Adrenal gland (tissue), 12 donors: Measurements from ENCODE around the gene BOK. TPM values are rescaled to one million over a fixed set of nuclear protein-coding genes. Genes with fewer than 3 reads are reported as not detected.

ENCODE experiments used
- DNase-seq, 7 donors: peaks; one replicate each; pipeline ENCODE4 v3.0.0-alpha.2; 2019 to 2020
- H3K27ac ChIP-seq, 5 donors: fragments of 200-600 bp; sonication (generic) in 4 of 5; 1 replicate in 3 of 5; 2 replicates in 2 of 5; pipeline versions ENCODE4 v1.5.1 to v1.8.0; 2016 to 2020; ENCODE audit warnings: mild to moderate bottlenecking in 1 of 5
- H3K27me3 ChIP-seq: fragments of 200-600 bp; 2 replicates; pipeline ENCODE4 v1.8.0; 2021
- H3K36me3 ChIP-seq, 2 donors: fragments of 200-600 bp; replicated peaks in 1 of 2; 1 replicate in 1 of 2; 2 replicates in 1 of 2; pipeline versions ENCODE4 v1.5.1 to v1.8.0; 2018 to 2022
- H3K4me1 ChIP-seq, 2 donors: fragments of 200-600 bp; replicated peaks in 1 of 2; 1 replicate in 1 of 2; 2 replicates in 1 of 2; pipeline versions ENCODE4 v1.5.1 to v1.8.0; 2018 to 2021
- H3K4me3 ChIP-seq, 4 donors: fragments of 200-600 bp; sonication (generic) in 3 of 4; one replicate each; pipeline ENCODE4 v1.5.1; 2016 to 2018
- H3K9me3 ChIP-seq, 3 donors: fragments of 200-600 bp; sonication (generic) in 1 of 3; replicated peaks in 1 of 3; 1 replicate in 2 of 3; 2 replicates in 1 of 3; pipeline versions ENCODE4 v1.5.1 to v1.8.0; 2016 to 2021
- POLR2A ChIP-seq, 2 donors: fragments of 450-650 bp; IDR thresholded peaks; one replicate each; pipeline ENCODE4 v1.6.1; 2017; ENCODE audit warnings: antibody characterized with exemption in 2 of 2, mild to moderate bottlenecking in 2 of 2, moderate library complexity in 1 of 2
- WGBS, 4 donors: extraction: QIAGEN DNeasy Blood & Tissue Kit in 2 of 4; methylation state at CpG; one replicate each; pipeline versions ENCODE4 v1.1.5 to v1.1.7; 2013 to 2017; 5-methylcytosine and 5-hydroxymethylcytosine counted together
- intact Hi-C, 2 donors: fragments of 100-400 bp; cut with DNase I; formaldehyde crosslinking; loops; one replicate each; pipeline versions ENCODE4 v1.14.1 to v1.15.0; 2022 to 2023
- polyA plus RNA-seq, 3 donors: library from polyadenylated mRNA; stranded (reverse); fragments of 200-250 nt in 2 of 3; fragments of 350-450 nt in 1 of 3; fragmentation: Illumina TruSeq in 1 of 3; extraction: RNeasy Lipid Tissue Mini Kit (QIAGEN cat#74804) in 1 of 3; gene quantifications; one replicate each; pipeline ENCODE4 v1.2.3, GENCODE V29; 2013 to 2014
- total RNA-seq, 9 donors: library from RNA; depleted of rRNA in 4 of 9; stranded (reverse); fragments of >200 nt in 4 of 9; fragments of 120-200 nt in 1 of 9; fragmentation: NEBNext Ultra II Directional in 1 of 9; extraction: Animal tissue kit (Norgen Biotek cat#: 25700) in 1 of 9; gene quantifications; one replicate each; pipeline versions ENCODE4 v1.1.0 to v1.2.4, GENCODE V29; 2013 to 2023
- TF ChIP-seq, protein P1 (sequence below), 6 experiments: fragments of 450-650 bp in 4 of 6; fragments of 200-600 bp in 2 of 6; sonication (generic) in 1 of 6; IDR thresholded peaks; 1 replicate in 5 of 6; 2 replicates in 1 of 6; pipeline versions ENCODE4 v1.5.1 to v1.8.0; 2016 to 2021; ENCODE audit warnings: antibody characterized with exemption in 6 of 6, mild to moderate bottlenecking in 2 of 6, moderate library complexity in 1 of 6
- donor health status: healthy with polysubstance abuse.
- donor health status: Bipolar disorder and iron deficiency.
- donor health status: DM: yes; HTN: yes; CAD: no.
- donor health status: DM: no; HTN: no; CAD: no.
- donor health status: DM: no; HTN: no; CAD: no.
- donor health status: DM: yes; HTN: yes; CAD: no.

The BOK gene
- total and polyA plus RNA-seq, 12 donors, result 2.9 to 41.7 (median 13.9) TPM

DNA sequence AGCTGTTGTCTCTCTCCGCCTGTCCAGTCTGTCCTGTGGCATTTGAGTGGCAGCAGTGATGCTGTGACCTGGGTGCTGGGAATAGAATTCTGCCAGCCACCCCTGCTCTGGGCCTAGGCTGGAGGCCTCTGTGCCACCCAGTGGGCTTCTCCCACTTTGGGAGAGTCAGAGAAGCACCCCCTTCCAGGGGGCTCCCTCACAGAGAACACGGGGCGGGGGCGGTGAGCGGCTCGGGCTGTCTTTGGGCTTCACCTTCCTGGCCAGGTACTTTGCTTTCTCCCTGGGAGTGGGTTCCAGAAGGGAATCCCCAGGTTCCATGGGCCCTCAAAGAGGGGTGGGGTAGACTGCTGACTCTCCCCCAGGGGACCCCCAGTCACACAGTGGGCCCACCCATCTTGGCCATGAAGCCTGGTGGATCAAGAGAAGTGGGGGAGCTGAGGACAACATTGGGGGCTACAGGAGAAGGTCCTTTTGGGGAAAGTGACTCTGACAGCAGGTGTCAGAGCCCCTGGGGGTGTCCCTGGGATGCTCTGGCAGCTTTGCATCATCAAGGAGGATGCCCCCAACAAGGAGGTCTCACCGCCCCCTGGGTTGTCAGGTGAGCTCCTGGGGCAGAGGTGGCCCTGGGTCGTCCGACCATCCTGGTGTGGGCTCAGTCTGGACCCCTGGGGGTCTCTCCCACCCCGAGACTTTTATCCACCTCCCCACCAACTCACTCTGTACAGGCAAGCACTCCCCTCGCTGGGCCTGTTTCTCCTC is 18.8 kb upstream of the BOK start:
- H3K27me3 ChIP-seq, result no peaks in the 10 kb centered on the region
- H3K36me3 ChIP-seq, result no peaks in the 10 kb centered on the region
- TF ChIP-seq, protein P1, sequence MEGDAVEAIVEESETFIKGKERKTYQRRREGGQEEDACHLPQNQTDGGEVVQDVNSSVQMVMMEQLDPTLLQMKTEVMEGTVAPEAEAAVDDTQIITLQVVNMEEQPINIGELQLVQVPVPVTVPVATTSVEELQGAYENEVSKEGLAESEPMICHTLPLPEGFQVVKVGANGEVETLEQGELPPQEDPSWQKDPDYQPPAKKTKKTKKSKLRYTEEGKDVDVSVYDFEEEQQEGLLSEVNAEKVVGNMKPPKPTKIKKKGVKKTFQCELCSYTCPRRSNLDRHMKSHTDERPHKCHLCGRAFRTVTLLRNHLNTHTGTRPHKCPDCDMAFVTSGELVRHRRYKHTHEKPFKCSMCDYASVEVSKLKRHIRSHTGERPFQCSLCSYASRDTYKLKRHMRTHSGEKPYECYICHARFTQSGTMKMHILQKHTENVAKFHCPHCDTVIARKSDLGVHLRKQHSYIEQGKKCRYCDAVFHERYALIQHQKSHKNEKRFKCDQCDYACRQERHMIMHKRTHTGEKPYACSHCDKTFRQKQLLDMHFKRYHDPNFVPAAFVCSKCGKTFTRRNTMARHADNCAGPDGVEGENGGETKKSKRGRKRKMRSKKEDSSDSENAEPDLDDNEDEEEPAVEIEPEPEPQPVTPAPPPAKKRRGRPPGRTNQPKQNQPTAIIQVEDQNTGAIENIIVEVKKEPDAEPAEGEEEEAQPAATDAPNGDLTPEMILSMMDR (IDR thresholded peaks at IDR 0.05), result no peak
- TF ChIP-seq POLR2A (IDR thresholded peaks at IDR 0.05), result no peak
- H3K27ac ChIP-seq, result peak overlapping the region in 1 of 5 donors; percentile 32
- intact Hi-C loops, result no loop called here
- no peaks in the 10 kb centered on the region for H3K9me3 ChIP-seq
- no peak for DNase-seq
- no peak overlapping the region for H3K4me3 ChIP-seq
- peaks cover 12 to 16% of the 10 kb centered on the region in 2 donors for H3K4me1 ChIP-seq
- 95 to 97% (median 97%) methylated on average over 4 to 11 of the region's 11 CpGs for WGBS, 4 donors

DNA sequence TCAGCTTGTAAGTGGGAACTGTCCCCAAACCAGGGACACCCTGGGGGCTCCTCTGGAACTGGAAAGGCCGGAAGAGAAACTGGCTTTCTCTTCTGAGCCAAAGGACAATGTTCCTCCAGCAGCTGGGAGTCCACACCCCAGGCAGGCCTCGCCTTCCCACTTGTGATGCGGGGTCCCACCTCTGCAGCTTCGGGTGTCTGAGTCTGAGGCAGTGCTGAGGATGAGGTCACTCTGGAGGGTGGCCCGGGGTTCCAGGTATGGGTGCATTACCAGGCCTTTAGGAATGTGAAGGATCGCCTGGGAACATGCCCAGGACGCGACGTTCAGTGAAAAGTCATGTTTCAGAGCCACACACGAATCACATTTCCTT is 18.2 kb upstream of the BOK start:
- no peaks in the 10 kb centered on the region for H3K36me3 ChIP-seq
- H3K4me3 ChIP-seq, result peak overlapping the region in 2 of 4 donors; percentile 3 to 58
- TF ChIP-seq, protein P1 (IDR thresholded peaks at IDR 0.05), result no peak
- no peak for TF ChIP-seq POLR2A (IDR thresholded peaks at IDR 0.05)
- no peaks in the 10 kb centered on the region for H3K27me3 ChIP-seq
- intact Hi-C loops, result no loop called here
- H3K27ac ChIP-seq, result peak overlapping the region in 1 of 5 donors; percentile 32
- H3K4me1 ChIP-seq, result peaks cover 12 to 16% of the 10 kb centered on the region in 2 donors
- WGBS, 4 donors, result 45 to 68% (median 59%) methylated on average over 2 to 10 of the region's 10 CpGs
- peak in 2 of 7 donors; percentile 19 to 58 for DNase-seq
- H3K9me3 ChIP-seq, result no peaks in the 10 kb centered on the region

DNA sequence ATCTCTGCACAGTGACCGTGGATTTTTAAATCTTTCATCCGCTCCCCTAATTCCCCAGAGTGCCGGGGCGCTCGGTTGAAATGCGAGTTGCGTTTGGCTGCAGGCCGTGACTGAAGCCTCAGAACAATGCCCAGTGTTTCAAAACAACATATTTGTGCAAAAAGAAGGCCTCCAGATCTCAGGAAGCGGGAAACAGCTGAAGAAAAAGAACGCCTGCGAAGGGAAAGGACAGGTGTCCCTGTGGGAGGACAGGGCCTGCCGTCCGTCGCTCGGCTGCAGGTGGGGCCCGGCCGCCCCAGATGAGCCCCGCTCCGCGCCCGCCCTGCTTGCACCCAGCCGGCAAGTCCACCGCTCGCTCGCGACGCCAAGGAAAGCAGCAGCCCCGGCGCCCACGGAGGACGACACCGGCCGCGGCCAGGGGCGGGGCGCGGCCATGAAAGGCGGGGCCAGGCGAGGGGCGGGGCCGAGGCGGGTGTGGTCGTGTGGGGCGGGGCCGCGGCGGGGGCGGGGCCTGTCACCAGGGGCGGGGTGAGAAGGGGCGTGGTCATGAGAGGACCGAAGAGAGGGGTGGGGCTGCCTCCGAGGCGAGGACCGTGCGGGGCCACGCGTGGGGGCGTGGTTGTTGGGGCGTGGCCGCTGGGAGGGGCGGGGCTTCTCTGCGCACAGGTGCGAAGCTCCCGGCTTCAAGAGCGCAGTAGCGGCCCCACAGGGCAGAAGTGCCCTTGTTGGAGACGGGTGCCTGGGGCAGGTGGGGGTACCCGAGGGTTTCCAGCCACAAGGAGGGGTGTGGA is 17.6 kb upstream of the BOK start:
- intact Hi-C loops, result no loop called here
- Histone ChIP-seq H3K4me3 (peak overlapping the region in 2 of 4 donors; percentile 3 to 58), H3K27me3 (no peaks in the 10 kb centered on the region), H3K4me1 (peaks cover 12 to 16% of the 10 kb centered on the region in 2 donors), H3K9me3 (no peaks in the 10 kb centered on the region), H3K36me3 (no peaks in the 10 kb centered on the region), H3K27ac (peak overlapping the region in 1 of 5 donors; percentile 32)
- 9 to 32% (median 13%) methylated on average over 13 to 67 of the region's 68 CpGs for WGBS, 4 donors
- peak in 6 of 7 donors; percentile 49 to 82 (median 62) for DNase-seq
- TF ChIP-seq POLR2A (IDR thresholded peaks at IDR 0.05), result no peak
- TF ChIP-seq, protein P1 (IDR thresholded peaks at IDR 0.05), result no peak

DNA sequence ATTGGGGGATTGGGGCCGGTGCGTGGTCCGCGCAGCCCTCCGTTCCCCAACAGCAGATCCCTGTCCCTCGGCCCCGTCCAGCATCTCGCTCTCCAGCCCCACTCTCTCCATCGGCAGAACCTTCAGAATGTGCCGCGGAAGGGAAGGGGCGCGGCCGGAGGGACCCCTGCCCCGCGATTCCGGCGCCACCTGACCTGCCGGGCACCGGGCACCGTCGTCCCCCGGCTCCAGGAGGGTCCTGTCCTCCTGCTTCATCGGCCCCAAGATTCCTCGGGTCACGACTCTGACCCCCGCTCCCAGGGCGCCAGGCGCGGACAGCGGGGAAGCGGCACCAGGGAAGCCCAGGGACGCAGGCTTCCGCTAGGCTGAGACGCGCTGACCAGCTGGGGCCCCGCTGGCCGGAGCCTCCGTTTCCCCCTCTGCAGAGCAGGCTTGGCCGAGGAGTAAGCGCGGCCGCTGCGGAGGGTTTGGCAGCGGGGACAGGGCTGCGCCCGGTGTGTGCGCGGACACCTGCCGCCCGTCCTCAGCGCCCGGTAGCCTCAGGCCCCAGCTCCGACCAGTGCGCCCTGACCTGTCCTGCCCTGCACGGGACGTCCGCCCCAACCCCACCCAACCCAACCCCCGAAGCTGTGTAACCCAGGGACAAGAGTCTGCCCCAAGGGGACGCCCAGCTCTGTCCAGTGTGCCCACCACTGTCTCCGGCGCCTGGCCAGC is 16.8 kb upstream of the BOK start:
- Histone ChIP-seq H3K4me1 (peaks cover 12 to 16% of the 10 kb centered on the region in 2 donors), H3K4me3 (peak overlapping the region in 1 of 4 donors; percentile 58), H3K27me3 (no peaks in the 10 kb centered on the region), H3K27ac (no peak overlapping the region), H3K36me3 (no peaks in the 10 kb centered on the region), H3K9me3 (no peaks in the 10 kb centered on the region)
- DNase-seq, result peak in 1 of 7 donors; percentile 2
- intact Hi-C loops, result no loop called here
- TF ChIP-seq POLR2A (IDR thresholded peaks at IDR 0.05), result no peak
- TF ChIP-seq, protein P1 (IDR thresholded peaks at IDR 0.05), result no peak
- 11 to 13% methylated on average over 57 to 62 of the region's 62 CpGs; no CpG with 5 or more reads in 2 of the 4 donors for WGBS, 4 donors
